ENCODE data around the gene TMSB4X.

GRCh38 chrX:12978205-12979025 is 3.5 kb downstream of the TMSB4X start:
- TF ChIP-seq CTCF (IDR thresholded peaks at IDR 0.05) = no peak
- TF ChIP-seq POLR2A (IDR thresholded peaks at IDR 0.05) = no peak

Measured in esophagus squamous epithelium (tissue), 4 donors.